Aorta (tissue), 5 donors: ENCODE data around the gene NRIP2. TPM values are rescaled to one million over a fixed set of nuclear protein-coding genes. Genes with fewer than 3 reads are reported as not detected.

Experiments
- ATAC-seq: fragments of 200-7000 bp; cut with Tn5 transposase; one replicate; pipeline ENCODE4 v1.9.1; 2022; ENCODE audit warnings: moderate library complexity; ENCODE audit not compliant: low FRiP score
- DNase-seq, 2 donors: peaks; one replicate each; pipeline ENCODE4 v3.0.0-alpha.2; 2020
- H3K27ac ChIP-seq, 2 donors: one replicate each; pipeline ENCODE4 v1.5.1; 2013; ENCODE audit warnings: low read length in 2 of 2, mild to moderate bottlenecking in 2 of 2, moderate library complexity in 2 of 2, control low read depth in 1 of 2, inconsistent platforms in 1 of 2, low read depth in 1 of 2
- H3K27me3 ChIP-seq, 2 donors: one replicate each; pipeline ENCODE4 v1.6.1; 2013; ENCODE audit warnings: control low read depth in 1 of 2, low read length in 1 of 2, mild to moderate bottlenecking in 1 of 2, moderate library complexity in 1 of 2; ENCODE audit not compliant: insufficient read depth in 2 of 2, control insufficient read depth in 1 of 2
- H3K36me3 ChIP-seq, 2 donors: one replicate each; pipeline ENCODE4 v1.6.1; 2013; ENCODE audit warnings: control low read depth in 1 of 2, low read length in 1 of 2, mild to moderate bottlenecking in 1 of 2; ENCODE audit not compliant: insufficient read depth in 2 of 2, control insufficient read depth in 1 of 2
- H3K4me1 ChIP-seq, 2 donors: one replicate each; pipeline ENCODE4 v1.6.1; 2013; ENCODE audit warnings: low read length in 2 of 2, control low read depth in 1 of 2, mild to moderate bottlenecking in 1 of 2, moderate library complexity in 1 of 2; ENCODE audit not compliant: insufficient read depth in 2 of 2, control insufficient read depth in 1 of 2
- H3K4me3 ChIP-seq, 2 donors: one replicate each; pipeline ENCODE4 v1.5.1; 2013; ENCODE audit warnings: low read length in 2 of 2, control low read depth in 1 of 2, mild to moderate bottlenecking in 1 of 2
- H3K9me3 ChIP-seq: one replicate; pipeline ENCODE4 v1.6.1; 2013; ENCODE audit warnings: mild to moderate bottlenecking, low read length; ENCODE audit not compliant: control insufficient read depth
- WGBS, 2 donors: extraction: QIAGEN DNeasy Blood & Tissue Kit; methylation state at CpG; one replicate each; pipeline ENCODE4 v1.1.7; 2013; 5-methylcytosine and 5-hydroxymethylcytosine counted together
- intact Hi-C, 2 donors: fragments of 100-400 bp; cut with DNase I; formaldehyde crosslinking; loops; one replicate each; pipeline versions ENCODE4 v1.14.2 to v1.15.0; 2022
- polyA plus RNA-seq, 2 donors: library from polyadenylated mRNA; stranded (reverse); fragments of 200-250 nt; gene quantifications; one replicate each; pipeline ENCODE4 v1.2.3, GENCODE V29; 2013
- total RNA-seq, 2 donors: library from RNA; stranded (reverse); fragmentation: NEBNext Ultra II Directional; extraction: Animal tissue kit (Norgen Biotek cat#: 25700); gene quantifications; one replicate each; pipeline ENCODE4 v1.2.1, GENCODE V29; 2021
- donor health status: healthy with polysubstance abuse.
- donor health status: Bipolar disorder and iron deficiency.
- donor health status: DM: no; HTN: no; CAD: no.
- donor health status: DM: no; HTN: no; CAD: no.
- donor health status: DM: yes; HTN: yes; CAD: no.

NRIP2 gene
- total and polyA plus RNA-seq, 4 donors: 1.8 to 8.1 (median 7.9) TPM

DNA sequence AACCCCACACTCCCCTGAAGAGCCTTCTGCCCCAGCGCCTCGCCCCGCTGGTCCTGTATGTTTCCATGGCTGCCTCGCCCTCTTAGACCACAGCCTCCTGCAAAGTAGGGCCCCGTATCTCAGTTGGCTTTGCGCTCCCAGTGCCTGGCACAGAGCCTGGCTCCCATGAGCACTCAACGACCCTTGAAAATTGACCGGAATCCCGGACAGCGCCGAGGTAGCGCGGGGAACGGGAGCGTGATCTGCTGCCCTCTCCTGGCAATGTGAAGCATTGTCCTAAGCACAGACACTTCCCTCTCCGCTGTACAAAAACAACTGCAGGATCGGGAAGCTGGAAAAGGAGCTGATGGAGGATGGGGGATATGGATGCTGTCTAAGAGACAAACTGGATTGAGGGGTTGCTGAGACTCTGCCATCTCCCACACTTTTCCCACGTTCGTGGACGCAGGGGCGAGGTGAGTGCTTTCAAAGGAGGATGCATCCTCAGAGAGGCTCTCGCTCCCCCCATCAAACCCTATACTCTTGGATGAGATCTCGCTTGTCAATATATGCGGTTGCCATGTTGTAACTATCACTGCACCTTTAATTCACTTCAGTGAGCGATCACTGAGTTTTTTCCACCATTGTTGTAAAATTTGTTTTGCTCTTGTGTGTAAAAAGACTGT lies 50.8 kb downstream of the NRIP2 start:
- no peaks in the 10 kb centered on the region for H3K36me3 ChIP-seq
- 11% methylated on average over 25 of the region's 25 CpGs for WGBS, 2 donors
- H3K27me3 ChIP-seq: no peaks in the 10 kb centered on the region
- ATAC-seq (peak; percentile 92), DNase-seq (peak; percentile 76 to 88)
- intact Hi-C loops: loop anchor here in 1 of 2 donors (2.0 to 10.0 kb wide), 2 partner anchors 45 to 99 kb away; no protein-coding TSS in a partner anchor
- no peaks in the 10 kb centered on the region for H3K9me3 ChIP-seq
- no peak overlapping the region for H3K4me3 ChIP-seq
- H3K27ac ChIP-seq: no peak overlapping the region
- no peaks in the 10 kb centered on the region for H3K4me1 ChIP-seq

DNA sequence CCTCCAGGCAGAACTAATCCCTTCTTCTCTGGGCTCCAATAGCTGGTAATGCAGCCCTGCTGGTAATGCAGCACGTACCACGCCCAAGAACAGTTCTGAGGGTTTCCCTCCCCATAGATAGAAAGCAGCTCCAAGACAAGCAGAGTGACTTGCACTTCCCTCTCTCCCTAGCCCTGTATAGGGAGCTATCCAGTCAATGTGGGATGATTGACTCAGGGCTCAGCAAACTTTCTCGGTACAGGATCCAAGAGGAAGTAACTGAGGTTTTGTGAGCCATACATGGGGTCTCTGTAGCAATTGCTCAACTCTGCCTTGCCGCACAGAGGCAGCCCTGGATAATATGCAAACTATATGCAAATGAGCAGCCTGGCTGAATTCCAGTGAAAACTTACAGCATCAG lies 55.6 kb downstream of the NRIP2 start:
- H3K27me3 ChIP-seq: no peaks in the 10 kb centered on the region
- H3K4me3 ChIP-seq: no peak overlapping the region
- no peaks in the 10 kb centered on the region for H3K9me3 ChIP-seq
- DNase-seq (no peak), ATAC-seq (no peak)
- H3K4me1 ChIP-seq: no peaks in the 10 kb centered on the region
- 76 to 80% methylated on average over 4 of the region's 4 CpGs for WGBS, 2 donors
- intact Hi-C loops: no loop called here
- H3K36me3 ChIP-seq: no peaks in the 10 kb centered on the region
- no peak overlapping the region for H3K27ac ChIP-seq

DNA sequence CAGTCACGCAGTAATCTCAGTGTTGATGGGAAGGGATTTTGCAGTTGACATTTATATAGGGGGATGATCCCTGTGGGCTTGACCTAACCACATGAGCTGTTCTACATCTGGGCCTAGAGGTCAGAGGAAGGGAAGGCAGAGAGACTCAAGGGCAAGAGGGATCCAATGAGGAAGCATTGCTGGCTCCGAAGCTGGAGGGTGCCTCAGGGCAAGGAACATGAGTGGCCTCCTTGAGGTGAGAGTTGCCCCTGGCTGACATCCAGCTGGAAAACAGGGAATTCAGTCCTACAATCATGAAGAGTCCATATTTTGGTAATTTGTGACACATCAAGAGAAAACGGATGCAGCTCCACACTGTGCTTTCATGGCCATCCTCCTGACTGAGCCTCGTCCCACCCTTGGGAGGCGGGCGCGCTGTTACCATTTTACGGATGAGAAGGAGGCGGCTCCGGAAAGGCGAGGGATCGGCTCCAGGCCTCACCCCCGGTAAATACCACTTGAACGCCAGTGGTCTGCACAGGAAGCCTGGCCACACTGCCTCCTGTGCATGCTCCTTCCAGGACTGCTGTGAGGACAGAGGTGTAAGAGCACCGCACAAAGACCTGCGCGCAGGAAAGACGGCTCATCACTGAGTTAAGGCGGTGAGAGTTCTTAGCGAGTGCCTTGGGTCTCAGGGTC lies 58.6 kb downstream of the NRIP2 start:
- intact Hi-C loops: no loop called here
- no peak for DNase-seq
- Histone ChIP-seq H3K36me3 (no peaks in the 10 kb centered on the region), H3K4me1 (no peaks in the 10 kb centered on the region), H3K27ac (no peak overlapping the region), H3K27me3 (no peaks in the 10 kb centered on the region), H3K4me3 (no peak overlapping the region), H3K9me3 (no peaks in the 10 kb centered on the region)
- no peak for ATAC-seq
- WGBS, 2 donors: 81 to 83% methylated on average over 20 of the region's 20 CpGs

GRCh38 chr12:2775431-2775830 lies 59.4 kb downstream of the NRIP2 start:
- ATAC-seq (no peak), DNase-seq (no peak)
- no peaks in the 10 kb centered on the region for H3K36me3 ChIP-seq
- H3K4me1 ChIP-seq: no peaks in the 10 kb centered on the region
- H3K9me3 ChIP-seq: no peaks in the 10 kb centered on the region
- intact Hi-C loops: no loop called here
- no peaks in the 10 kb centered on the region for H3K27me3 ChIP-seq
- 76 to 77% methylated on average over 8 of the region's 8 CpGs for WGBS, 2 donors
- H3K4me3 ChIP-seq: no peak overlapping the region
- H3K27ac ChIP-seq: no peak overlapping the region

Other genes starting within 250 kb of the NRIP2 start
- gene FKBP4, start 40.1 kb downstream of the NRIP2 start, total RNA-seq: 10 to 100 TPM; 42.9 to 50.2 TPM
- 10 to 100 TPM; 18.2 to 23.8 TPM for gene FKBP4, start 40.1 kb downstream of the NRIP2 start, polyA plus RNA-seq
- gene ITFG2, start 22.4 kb downstream of the NRIP2 start, total RNA-seq: 10 to 100 TPM; 23.9 to 43.7 TPM
- 10 to 100 TPM in 1 of 2 donors, 1 to 10 TPM in 1; 5.9 to 33.2 TPM for gene ITFG2, start 22.4 kb downstream of the NRIP2 start, polyA plus RNA-seq
- gene TEX52, start 22.0 kb upstream of the NRIP2 start, total RNA-seq: not detected
- gene TEX52, start 22.0 kb upstream of the NRIP2 start, polyA plus RNA-seq: not detected
- 1 to 10 TPM in 1 of 2 donors, under 1 TPM in 1; 0.84 to 1.6 TPM for gene FOXM1, start 42.1 kb upstream of the NRIP2 start, total RNA-seq
- gene FOXM1, start 42.1 kb upstream of the NRIP2 start, polyA plus RNA-seq: 1 to 10 TPM in 1 of 2 donors, under 1 TPM in 1; 0.20 to 6.1 TPM
- 10 to 100 TPM in 1 of 2 donors, 1 to 10 TPM in 1; 7.9 to 12.5 TPM for gene RHNO1, start 42.2 kb upstream of the NRIP2 start, total RNA-seq
- gene RHNO1, start 42.2 kb upstream of the NRIP2 start, polyA plus RNA-seq: 10 to 100 TPM in 1 of 2 donors, 1 to 10 TPM in 1; 5.0 to 11.4 TPM
- gene TULP3, start 55.9 kb upstream of the NRIP2 start, total RNA-seq: 10 to 100 TPM; 22.4 to 35.0 TPM
- gene TULP3, start 55.9 kb upstream of the NRIP2 start, polyA plus RNA-seq: 10 to 100 TPM; 10.5 to 26.6 TPM
- 10 to 100 TPM; 27.1 to 29.0 TPM for gene TEAD4, start 124.4 kb upstream of the NRIP2 start, total RNA-seq
- 10 to 100 TPM in 1 of 2 donors, 1 to 10 TPM in 1; 8.9 to 13.2 TPM for gene TEAD4, start 124.4 kb upstream of the NRIP2 start, polyA plus RNA-seq
- 10 to 100 TPM; 43.5 to 50.6 TPM for gene TSPAN9, start 242.3 kb upstream of the NRIP2 start, total RNA-seq
- gene TSPAN9, start 242.3 kb upstream of the NRIP2 start, polyA plus RNA-seq: 10 to 100 TPM in 1 of 2 donors, 1 to 10 TPM in 1; 7.1 to 27.4 TPM